Bronchial smooth muscle cell (primary cell): ENCODE data around the gene CALCA. TPM values are rescaled to one million over a fixed set of nuclear protein-coding genes. Genes with fewer than 3 reads are reported as not detected.

Source experiments
- total RNA-seq: library from RNA; depleted of rRNA; stranded (reverse); fragments of >200 nt; gene quantifications from 2 replicates; pipeline ENCODE4 v1.2.1, GENCODE V29; 2014

The CALCA gene
- total RNA-seq = not detected in 2 replicates

DNA sequence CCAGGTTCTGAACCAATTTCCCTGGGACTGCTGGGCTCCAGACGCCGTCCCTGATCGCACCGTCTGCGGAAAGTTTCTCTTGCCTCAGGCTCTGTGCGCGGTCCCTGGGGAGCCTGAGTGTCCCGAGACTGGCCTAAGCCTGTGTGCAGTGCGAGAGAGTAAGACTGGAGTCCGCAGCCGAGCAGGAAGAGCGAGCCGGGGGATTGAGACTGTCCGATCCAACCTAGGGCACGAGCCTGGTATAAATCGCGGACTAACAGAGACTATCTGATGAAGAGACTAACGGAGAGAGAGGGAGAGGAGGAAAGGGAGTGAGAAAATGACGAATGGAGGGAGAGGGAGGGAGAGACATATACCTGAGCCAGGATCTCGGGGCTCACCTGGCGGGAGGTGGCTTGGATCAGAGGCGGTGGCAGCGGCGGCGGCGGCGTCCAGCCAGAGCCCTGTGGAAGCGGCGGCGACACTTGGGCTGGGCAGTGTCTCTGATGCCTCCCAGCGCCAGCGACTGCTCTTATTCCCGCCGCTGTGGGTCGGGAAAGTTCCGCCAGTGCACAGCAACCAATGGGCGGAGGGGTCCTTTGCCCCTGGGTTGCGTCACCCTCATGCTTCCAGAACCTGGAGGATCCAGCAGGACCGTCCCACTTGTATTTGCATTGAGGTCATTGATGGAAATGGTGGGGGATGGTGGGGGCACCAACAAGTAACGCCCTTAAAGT, at the start of gene CALCA:
CALCA (minus strand) TSS at position 487 of the 716 bp plus-strand sequence. CDS start 1,159 bp downstream, outside the sequence.

Other genes with a start within 250 kb of the CALCA start
- gene CYP2R1, start 80.1 kb downstream of the CALCA start, total RNA-seq = 6.3 and 7.2 TPM in 2 replicates
- under 0.01 TPM in 1 of 2 replicates, not detected in the other for gene CALCB, start 101.2 kb upstream of the CALCA start, total RNA-seq
- 0.79 TPM in 1 of 2 replicates, not detected in the other for gene INSC, start 142.6 kb upstream of the CALCA start, total RNA-seq